Tibial artery (tissue), 4 donors: Measurements from ENCODE around the gene LZTR1.
A peak's percentile ranks its signal among the peaks of the same experiment; 100 is the strongest.

Source experiments
- DNase-seq, 2 donors: peaks; one replicate each; pipeline ENCODE4 v3.0.0-alpha.2; 2019
- H3K27ac ChIP-seq, 2 donors: fragments of 200-600 bp; sonication (generic) in 1 of 2; 1 replicate in 1 of 2; 2 replicates in 1 of 2; pipeline ENCODE4 v1.5.1; 2018 to 2019; ENCODE audit warnings: mild to moderate bottlenecking in 1 of 2
- H3K27me3 ChIP-seq, 2 donors: fragments of 200-600 bp; sonication (generic) in 1 of 2; one replicate each; pipeline versions ENCODE4 v1.5.1 to v1.6.0; 2016 to 2019
- H3K36me3 ChIP-seq, 3 donors: fragments of 200-600 bp; sonication (generic) in 2 of 3; one replicate each; pipeline ENCODE4 v1.5.1; 2016 to 2019; ENCODE audit warnings: mild to moderate bottlenecking in 2 of 3
- H3K4me1 ChIP-seq, 4 donors: fragments of 200-600 bp; sonication (generic) in 2 of 4; 1 replicate in 3 of 4; 2 replicates in 1 of 4; pipeline ENCODE4 v1.5.1; 2016 to 2019
- H3K4me3 ChIP-seq, 2 donors: fragments of 200-600 bp; sonication (generic) in 1 of 2; 1 replicate in 1 of 2; 2 replicates in 1 of 2; pipeline ENCODE4 v1.5.1; 2018 to 2019; ENCODE audit warnings: mild to moderate bottlenecking in 2 of 2
- H3K9me3 ChIP-seq, 3 donors: fragments of 200-600 bp; sonication (generic) in 1 of 3; one replicate each; pipeline ENCODE4 v1.5.1; 2016 to 2019
- intact Hi-C: fragments of 100-400 bp; cut with DNase I; formaldehyde crosslinking; loops from one replicate; pipeline ENCODE4 v1.15.0; 2023; ENCODE audit warnings: low total_unique reads
- TF ChIP-seq, protein P1 (sequence below), 2 experiments: fragments of 200-600 bp in 1 of 2; fragments of 450-650 bp in 1 of 2; IDR thresholded peaks; one replicate each; pipeline ENCODE4 v1.5.1; 2017 to 2019; ENCODE audit warnings: antibody characterized with exemption in 2 of 2, mild to moderate bottlenecking in 1 of 2, moderate library complexity in 1 of 2

LZTR1 gene

GRCh38 chr22:20963201-20964052 is 18.7 kb upstream of the LZTR1 start:
- Histone ChIP-seq H3K9me3 (no peaks in the 10 kb centered on the region), H3K36me3 (no peaks in the 10 kb centered on the region), H3K4me1 (peaks cover 0 to 12% (median 10%) of the 10 kb centered on the region in 4 donors), H3K27ac (no peak overlapping the region), H3K27me3 (peaks cover 0 to 58% of the 10 kb centered on the region in 2 donors), H3K4me3 (no peak overlapping the region)
- TF ChIP-seq, protein P1, sequence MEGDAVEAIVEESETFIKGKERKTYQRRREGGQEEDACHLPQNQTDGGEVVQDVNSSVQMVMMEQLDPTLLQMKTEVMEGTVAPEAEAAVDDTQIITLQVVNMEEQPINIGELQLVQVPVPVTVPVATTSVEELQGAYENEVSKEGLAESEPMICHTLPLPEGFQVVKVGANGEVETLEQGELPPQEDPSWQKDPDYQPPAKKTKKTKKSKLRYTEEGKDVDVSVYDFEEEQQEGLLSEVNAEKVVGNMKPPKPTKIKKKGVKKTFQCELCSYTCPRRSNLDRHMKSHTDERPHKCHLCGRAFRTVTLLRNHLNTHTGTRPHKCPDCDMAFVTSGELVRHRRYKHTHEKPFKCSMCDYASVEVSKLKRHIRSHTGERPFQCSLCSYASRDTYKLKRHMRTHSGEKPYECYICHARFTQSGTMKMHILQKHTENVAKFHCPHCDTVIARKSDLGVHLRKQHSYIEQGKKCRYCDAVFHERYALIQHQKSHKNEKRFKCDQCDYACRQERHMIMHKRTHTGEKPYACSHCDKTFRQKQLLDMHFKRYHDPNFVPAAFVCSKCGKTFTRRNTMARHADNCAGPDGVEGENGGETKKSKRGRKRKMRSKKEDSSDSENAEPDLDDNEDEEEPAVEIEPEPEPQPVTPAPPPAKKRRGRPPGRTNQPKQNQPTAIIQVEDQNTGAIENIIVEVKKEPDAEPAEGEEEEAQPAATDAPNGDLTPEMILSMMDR (IDR thresholded peaks at IDR 0.05): no peak
- intact Hi-C loops: no loop called here
- no peak for DNase-seq

DNA sequence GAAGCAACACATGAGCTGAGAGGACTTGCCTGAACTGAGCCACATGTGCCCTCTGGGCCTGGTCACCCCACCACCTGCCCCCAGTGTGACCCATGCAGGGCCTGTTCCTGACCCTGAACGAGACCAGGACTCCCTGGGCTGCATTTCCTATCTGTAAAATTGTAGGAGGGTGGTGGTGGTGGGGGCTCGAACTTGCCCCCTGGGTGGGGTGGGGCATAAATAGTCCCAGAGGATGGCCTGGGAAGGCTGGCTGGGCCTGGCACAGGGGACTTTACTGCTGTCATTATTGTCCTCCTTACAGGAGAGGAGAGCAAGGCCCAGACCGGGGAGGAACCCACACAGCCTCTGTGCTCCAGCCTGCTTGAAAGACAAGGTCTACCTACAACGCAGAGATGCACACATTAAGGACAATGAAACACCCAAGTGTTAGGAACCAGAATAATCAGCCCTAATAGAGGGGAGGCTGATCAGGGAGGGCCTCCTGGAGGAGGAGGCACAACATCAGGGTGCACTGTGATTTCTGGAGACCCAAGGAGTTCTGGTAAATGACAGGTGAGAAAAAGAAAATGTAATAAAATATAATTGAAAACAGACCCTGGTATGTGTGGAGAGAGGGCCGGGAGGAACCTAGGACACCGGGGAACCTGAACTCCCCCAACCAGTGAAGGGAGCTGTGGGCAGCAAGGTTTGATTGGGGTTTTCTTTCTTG is 17.9 kb upstream of the LZTR1 start:
- Histone ChIP-seq H3K27me3 (peaks cover 0 to 58% of the 10 kb centered on the region in 2 donors), H3K27ac (no peak overlapping the region), H3K4me3 (peak overlapping the region in 1 of 2 donors; percentile 20), H3K4me1 (peaks cover 0 to 17% (median 11%) of the 10 kb centered on the region in 4 donors), H3K36me3 (no peaks in the 10 kb centered on the region), H3K9me3 (no peaks in the 10 kb centered on the region)
- intact Hi-C loops: no loop called here
- no peak for DNase-seq
- TF ChIP-seq, protein P1 (IDR thresholded peaks at IDR 0.05): no peak

GRCh38 chr22:20964799-20965103 is 17.3 kb upstream of the LZTR1 start:
- intact Hi-C loops: no loop called here
- no peaks in the 10 kb centered on the region for H3K9me3 ChIP-seq
- peak overlapping the region in 1 of 2 donors; percentile 20 for H3K4me3 ChIP-seq
- no peaks in the 10 kb centered on the region for H3K36me3 ChIP-seq
- TF ChIP-seq, protein P1 (IDR thresholded peaks at IDR 0.05): no peak
- H3K27me3 ChIP-seq: peaks cover 0 to 58% of the 10 kb centered on the region in 2 donors
- no peak for DNase-seq
- H3K4me1 ChIP-seq: peaks cover 0 to 17% (median 11%) of the 10 kb centered on the region in 4 donors
- H3K27ac ChIP-seq: no peak overlapping the region

DNA sequence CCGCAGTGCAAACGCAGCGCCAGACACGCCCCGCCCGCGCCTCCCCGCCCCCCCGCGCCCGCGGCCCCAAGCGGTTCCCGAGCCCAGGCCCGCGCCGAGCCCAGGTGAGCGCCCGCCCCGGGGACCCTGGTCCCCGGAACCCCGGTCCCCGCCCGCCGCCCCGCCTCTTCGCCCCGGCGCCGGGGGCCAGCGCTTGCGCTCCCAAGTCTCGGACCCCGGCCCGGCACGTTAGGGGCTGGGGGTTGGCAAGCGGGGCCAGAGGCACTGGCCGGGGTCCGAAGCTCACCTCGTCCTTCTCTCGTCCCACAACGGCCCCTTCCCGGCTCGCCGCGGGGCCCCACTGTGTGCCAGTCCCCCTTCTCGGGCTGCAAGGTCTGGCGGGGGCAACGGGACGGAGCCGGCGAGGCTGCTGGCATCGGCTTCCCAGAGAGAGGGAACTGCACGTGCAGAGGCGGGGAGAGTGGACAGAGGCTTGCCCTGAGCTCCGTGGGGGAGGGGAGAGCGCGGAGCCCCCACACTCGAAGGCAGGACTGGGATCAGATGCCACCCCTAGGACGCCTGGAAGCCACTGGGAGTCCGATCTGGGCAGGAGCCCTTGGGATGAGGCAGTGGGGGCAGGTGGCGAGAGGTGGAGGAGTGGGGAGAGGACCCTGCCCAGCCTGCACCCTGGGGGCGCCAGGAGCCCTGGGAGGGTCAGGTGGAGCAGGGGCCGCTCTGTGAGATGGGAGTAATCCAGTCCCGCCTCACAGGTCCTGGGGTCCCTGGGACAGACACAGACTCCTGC is 16.8 kb upstream of the LZTR1 start:
- H3K27me3 ChIP-seq: peaks cover 0 to 54% of the 10 kb centered on the region in 2 donors
- peaks cover 0 to 17% (median 11%) of the 10 kb centered on the region in 4 donors for H3K4me1 ChIP-seq
- H3K4me3 ChIP-seq: peak overlapping the region; percentile 18 to 24
- no peak for DNase-seq
- intact Hi-C loops: no loop called here
- TF ChIP-seq, protein P1 (IDR thresholded peaks at IDR 0.05): no peak
- H3K36me3 ChIP-seq: no peaks in the 10 kb centered on the region
- H3K27ac ChIP-seq: no peak overlapping the region
- H3K9me3 ChIP-seq: no peaks in the 10 kb centered on the region
